ENCODE results near the gene PPP1R18. TPM values are rescaled to one million over a fixed set of nuclear protein-coding genes. Genes with fewer than 3 reads are reported as not detected.

The PPP1R18 gene
- total and polyA plus RNA-seq, 12 donors: 6.4 to 120 (median 41.2) TPM

DNA sequence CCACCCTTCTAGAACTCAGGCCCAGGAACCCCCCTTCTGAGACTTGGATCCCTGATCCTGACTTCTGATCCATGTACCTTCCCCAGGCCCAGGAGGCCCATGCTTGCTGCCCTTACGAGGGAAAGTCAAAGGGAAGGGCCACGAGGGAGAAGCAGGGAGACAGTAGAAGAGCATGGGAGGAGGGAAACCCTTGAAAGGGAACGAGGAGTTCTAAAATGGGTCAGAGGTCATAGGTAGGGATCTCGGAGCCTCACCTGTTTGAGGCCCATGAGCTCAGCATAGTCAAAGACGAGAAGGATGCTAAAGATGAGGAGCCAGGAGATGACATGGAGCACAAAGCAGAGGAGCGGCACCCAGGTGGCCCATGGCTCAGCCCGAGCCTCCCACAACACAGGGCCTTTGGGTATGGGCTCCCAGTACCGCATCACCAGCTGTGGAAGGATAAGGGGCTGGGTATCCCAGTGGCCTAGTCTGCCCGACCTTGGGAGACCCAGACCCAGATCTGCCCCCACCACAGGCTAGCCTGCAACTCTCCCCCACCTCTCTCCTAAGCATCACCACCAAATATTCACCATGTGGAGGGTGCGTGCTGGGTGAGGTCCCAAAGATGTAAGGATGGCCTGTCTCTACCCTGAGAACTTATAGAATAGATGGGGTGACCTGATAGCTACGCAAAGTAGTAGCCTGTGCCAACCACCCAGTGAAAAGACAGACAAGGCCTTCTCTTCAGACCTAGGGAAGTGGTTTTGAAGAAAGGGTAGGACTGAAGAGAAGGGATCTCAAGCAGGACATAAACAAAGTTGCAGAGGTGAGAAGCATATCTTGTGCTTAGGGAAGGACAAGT, 2.8 kb upstream of the PPP1R18 start:
- peak overlapping the region in 3 of 5 donors; percentile 79 to 84 (median 80) for H3K27ac ChIP-seq
- 88 to 93% (median 91%) methylated on average over 10 to 11 of the region's 11 CpGs for WGBS, 4 donors
- no peaks in the 10 kb centered on the region for H3K27me3 ChIP-seq
- peaks cover 31 to 47% of the 10 kb centered on the region in 2 donors for H3K4me1 ChIP-seq (replicated peaks in 1 of 2)
- DNase-seq: no peak
- no peak for TF ChIP-seq POLR2A (IDR thresholded peaks at IDR 0.05)
- H3K36me3 ChIP-seq (replicated peaks in 1 of 2): no peaks in the 10 kb centered on the region
- H3K4me3 ChIP-seq: no peak overlapping the region
- H3K9me3 ChIP-seq (replicated peaks in 1 of 3): no peaks in the 10 kb centered on the region
- intact Hi-C loops (cut with DNase I): no loop called here

DNA sequence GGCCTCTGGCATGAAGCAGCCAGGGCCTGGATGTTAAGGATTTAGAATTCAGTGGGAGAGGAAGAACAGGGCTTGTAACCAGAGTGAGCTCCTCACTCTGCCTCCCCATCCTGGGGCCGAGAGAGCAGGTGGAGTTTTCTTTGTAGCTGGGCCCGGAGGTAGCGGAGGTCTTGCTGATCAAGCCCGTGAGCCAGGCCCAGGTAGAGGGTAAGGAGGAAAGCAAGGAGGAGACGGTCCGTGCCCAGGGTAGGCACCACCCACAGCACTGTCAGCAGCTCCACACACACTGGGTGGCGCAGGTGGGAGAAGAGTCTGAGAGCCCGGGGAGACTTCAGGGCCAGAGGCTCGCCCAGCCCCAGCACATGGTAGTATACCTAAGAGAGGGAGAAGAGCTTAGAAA, 2.1 kb upstream of the PPP1R18 start:
- Histone ChIP-seq H3K36me3 (replicated peaks in 1 of 2) (no peaks in the 10 kb centered on the region), H3K4me1 (replicated peaks in 1 of 2) (peaks cover 37 to 54% of the 10 kb centered on the region in 2 donors), H3K4me3 (no peak overlapping the region), H3K27me3 (no peaks in the 10 kb centered on the region), H3K27ac (peak overlapping the region in 2 of 5 donors; percentile 95 to 97), H3K9me3 (replicated peaks in 1 of 3) (no peaks in the 10 kb centered on the region)
- intact Hi-C loops (cut with DNase I): no loop called here
- no peak for TF ChIP-seq POLR2A (IDR thresholded peaks at IDR 0.05)
- TF ChIP-seq, protein P1, sequence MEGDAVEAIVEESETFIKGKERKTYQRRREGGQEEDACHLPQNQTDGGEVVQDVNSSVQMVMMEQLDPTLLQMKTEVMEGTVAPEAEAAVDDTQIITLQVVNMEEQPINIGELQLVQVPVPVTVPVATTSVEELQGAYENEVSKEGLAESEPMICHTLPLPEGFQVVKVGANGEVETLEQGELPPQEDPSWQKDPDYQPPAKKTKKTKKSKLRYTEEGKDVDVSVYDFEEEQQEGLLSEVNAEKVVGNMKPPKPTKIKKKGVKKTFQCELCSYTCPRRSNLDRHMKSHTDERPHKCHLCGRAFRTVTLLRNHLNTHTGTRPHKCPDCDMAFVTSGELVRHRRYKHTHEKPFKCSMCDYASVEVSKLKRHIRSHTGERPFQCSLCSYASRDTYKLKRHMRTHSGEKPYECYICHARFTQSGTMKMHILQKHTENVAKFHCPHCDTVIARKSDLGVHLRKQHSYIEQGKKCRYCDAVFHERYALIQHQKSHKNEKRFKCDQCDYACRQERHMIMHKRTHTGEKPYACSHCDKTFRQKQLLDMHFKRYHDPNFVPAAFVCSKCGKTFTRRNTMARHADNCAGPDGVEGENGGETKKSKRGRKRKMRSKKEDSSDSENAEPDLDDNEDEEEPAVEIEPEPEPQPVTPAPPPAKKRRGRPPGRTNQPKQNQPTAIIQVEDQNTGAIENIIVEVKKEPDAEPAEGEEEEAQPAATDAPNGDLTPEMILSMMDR (IDR thresholded peaks at IDR 0.05): no peak
- WGBS, 4 donors: 82 to 96% (median 95%) methylated on average over 7 to 9 of the region's 9 CpGs
- no peak for DNase-seq

DNA sequence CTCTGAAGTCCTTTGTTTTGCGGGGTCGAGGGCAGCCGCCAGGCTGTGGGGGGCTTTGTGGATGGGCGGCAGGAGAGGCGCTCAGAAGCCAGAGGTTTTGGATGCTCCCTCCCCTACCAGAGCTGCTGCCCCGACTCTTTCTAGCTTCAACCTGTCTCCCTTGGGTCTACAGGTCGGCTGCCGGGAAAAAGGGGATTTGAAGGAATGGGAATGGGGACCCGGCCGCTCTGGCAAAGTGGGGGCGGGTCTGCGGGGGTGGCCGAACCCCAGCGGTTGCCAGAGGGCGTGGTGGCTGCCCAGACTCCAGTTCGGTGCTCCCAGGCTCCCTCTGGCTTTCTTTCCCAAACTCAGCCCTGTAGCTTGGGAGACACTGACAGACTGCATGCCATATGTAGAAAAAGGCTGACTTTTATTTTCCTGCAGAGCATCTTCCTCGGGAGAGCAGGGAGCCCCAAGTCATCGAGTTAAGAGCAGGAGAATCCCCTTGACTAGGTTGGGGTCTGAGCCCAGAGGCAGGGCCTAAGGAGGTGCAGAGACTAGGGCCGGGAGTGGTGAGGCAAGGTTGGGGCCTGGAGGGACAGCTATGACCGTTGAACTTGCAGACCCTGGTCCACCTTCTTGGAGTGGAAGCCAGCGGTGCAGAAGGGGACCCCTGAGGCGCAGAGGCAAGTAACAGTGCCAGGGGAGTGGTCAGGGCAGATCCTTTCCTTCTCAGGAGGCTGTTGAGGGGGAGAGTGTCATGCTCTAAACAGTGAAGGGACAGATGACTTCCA, 1.4 kb upstream of the PPP1R18 start:
- Histone ChIP-seq H3K4me3 (peak overlapping the region in 3 of 4 donors; percentile 51 to 87 (median 72)), H3K27me3 (no peaks in the 10 kb centered on the region), H3K27ac (peak overlapping the region; percentile 94 to 98 (median 95)), H3K36me3 (replicated peaks in 1 of 2) (no peaks in the 10 kb centered on the region), H3K9me3 (replicated peaks in 1 of 3) (no peaks in the 10 kb centered on the region), H3K4me1 (replicated peaks in 1 of 2) (peaks cover 43 to 61% of the 10 kb centered on the region in 2 donors)
- 17 to 58% (median 23%) methylated on average over 7 to 22 of the region's 22 CpGs for WGBS, 4 donors
- TF ChIP-seq, protein P1 (IDR thresholded peaks at IDR 0.05): peak in 1 of 6 experiments; percentile 8
- TF ChIP-seq POLR2A (IDR thresholded peaks at IDR 0.05): no peak
- DNase-seq: peak in 3 of 7 donors; percentile 21 to 47 (median 32)
- intact Hi-C loops (cut with DNase I): loop anchor here (2.0 kb wide), 1 partner anchor 33 kb away; the partner anchor contains the start of gene TUBB (in 2 of the 2)

DNA sequence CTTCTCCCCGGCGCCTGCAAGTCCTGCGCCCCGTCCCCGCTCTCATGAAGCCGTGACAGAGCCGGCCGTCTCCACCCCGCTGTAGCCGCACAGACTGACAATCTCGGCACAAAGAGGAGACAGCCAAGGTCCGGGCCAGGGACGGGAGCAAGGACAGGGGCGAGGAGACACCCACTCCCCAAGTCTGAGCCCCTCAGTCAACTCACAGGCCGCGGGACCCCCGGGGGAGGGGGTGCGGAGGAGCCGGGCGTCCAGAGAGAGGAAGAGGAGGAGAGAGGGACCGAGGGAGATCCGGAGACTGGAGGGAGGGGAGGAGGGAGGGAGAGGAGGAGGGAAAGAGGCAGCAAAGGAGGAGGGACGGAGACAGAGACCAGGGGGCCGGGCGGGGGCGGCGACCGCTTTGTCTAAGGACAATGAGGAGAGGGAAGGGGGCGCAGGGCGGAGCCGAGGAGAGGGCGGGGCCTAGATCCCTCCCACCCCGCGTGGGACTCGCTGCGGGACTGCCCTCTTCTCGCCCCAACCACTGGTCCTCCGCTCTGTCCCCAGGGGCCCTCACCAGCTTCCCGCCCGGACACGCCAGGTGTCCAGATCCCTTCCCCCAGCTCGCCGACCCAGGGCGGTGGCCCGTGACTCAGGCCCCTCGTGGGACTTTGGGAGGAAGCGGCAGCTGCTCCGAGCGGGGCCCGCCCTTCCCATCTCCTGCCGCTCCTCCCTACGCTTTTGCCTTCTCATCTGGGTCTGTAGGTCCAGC, 638 bp upstream of the PPP1R18 start:
- no peaks in the 10 kb centered on the region for H3K27me3 ChIP-seq
- H3K4me3 ChIP-seq: peak overlapping the region; percentile 29 to 87 (median 78)
- TF ChIP-seq POLR2A (IDR thresholded peaks at IDR 0.05): peak; percentile 9 to 52
- TF ChIP-seq, protein P1 (IDR thresholded peaks at IDR 0.05): peak in 2 of 6 experiments; percentile 9 to 11
- H3K4me1 ChIP-seq (replicated peaks in 1 of 2): peaks cover 50 to 69% of the 10 kb centered on the region in 2 donors
- H3K27ac ChIP-seq: peak overlapping the region; percentile 94 to 98 (median 95)
- 0 to 2% (median 1%) methylated on average over 16 to 52 of the region's 52 CpGs for WGBS, 4 donors
- H3K9me3 ChIP-seq (replicated peaks in 1 of 3): no peaks in the 10 kb centered on the region
- H3K36me3 ChIP-seq (replicated peaks in 1 of 2): no peaks in the 10 kb centered on the region
- intact Hi-C loops (cut with DNase I): loop anchor here (2.0 kb wide), 1 partner anchor 34 kb away; the partner anchor contains the start of gene TUBB (in 2 of the 2)
- peak; percentile 90 to 97 (median 95) for DNase-seq
